ENCODE measurements around the gene ATRX.

GRCh38 chrX:77603635-77604336 is 182.2 kb downstream of the ATRX start:
- TF ChIP-seq CTCF (IDR thresholded peaks at IDR 0.05 in 2 of 3, conservative IDR thresholded peaks at IDR 0.05 in 1 of 3; ENCODE audit: control insufficient read depth in 2 of 3, extremely low read depth in 1 of 3, insufficient read depth in 1 of 3, low read depth in 3 of 3, low read length in 3 of 3) (no peak), EZH2 (IDR thresholded peaks at IDR 0.05; ENCODE audit: borderline replicate concordance, control insufficient read depth, low read depth, low read length) (no peak), SREBF2 (IDR thresholded peaks at IDR 0.05; ENCODE audit: low read length) (no peak), POLR2A (IDR thresholded peaks at IDR 0.05; ENCODE audit: low read depth, low read length) (no peak), ZNF207 (IDR thresholded peaks at IDR 0.05; ENCODE audit: borderline replicate concordance) (no peak), ZSCAN29 (IDR thresholded peaks at IDR 0.05) (no peak), RCOR1 (conservative IDR thresholded peaks at IDR 0.05; ENCODE audit: low read depth, low read length) (no peak)
- TF ChIP-seq, protein P1, sequence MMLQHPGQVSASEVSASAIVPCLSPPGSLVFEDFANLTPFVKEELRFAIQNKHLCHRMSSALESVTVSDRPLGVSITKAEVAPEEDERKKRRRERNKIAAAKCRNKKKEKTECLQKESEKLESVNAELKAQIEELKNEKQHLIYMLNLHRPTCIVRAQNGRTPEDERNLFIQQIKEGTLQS (IDR thresholded peaks at IDR 0.05; ENCODE audit: borderline replicate concordance, extremely low read depth, low read depth, low read length), result no peak
- TF ChIP-seq, protein P2, sequence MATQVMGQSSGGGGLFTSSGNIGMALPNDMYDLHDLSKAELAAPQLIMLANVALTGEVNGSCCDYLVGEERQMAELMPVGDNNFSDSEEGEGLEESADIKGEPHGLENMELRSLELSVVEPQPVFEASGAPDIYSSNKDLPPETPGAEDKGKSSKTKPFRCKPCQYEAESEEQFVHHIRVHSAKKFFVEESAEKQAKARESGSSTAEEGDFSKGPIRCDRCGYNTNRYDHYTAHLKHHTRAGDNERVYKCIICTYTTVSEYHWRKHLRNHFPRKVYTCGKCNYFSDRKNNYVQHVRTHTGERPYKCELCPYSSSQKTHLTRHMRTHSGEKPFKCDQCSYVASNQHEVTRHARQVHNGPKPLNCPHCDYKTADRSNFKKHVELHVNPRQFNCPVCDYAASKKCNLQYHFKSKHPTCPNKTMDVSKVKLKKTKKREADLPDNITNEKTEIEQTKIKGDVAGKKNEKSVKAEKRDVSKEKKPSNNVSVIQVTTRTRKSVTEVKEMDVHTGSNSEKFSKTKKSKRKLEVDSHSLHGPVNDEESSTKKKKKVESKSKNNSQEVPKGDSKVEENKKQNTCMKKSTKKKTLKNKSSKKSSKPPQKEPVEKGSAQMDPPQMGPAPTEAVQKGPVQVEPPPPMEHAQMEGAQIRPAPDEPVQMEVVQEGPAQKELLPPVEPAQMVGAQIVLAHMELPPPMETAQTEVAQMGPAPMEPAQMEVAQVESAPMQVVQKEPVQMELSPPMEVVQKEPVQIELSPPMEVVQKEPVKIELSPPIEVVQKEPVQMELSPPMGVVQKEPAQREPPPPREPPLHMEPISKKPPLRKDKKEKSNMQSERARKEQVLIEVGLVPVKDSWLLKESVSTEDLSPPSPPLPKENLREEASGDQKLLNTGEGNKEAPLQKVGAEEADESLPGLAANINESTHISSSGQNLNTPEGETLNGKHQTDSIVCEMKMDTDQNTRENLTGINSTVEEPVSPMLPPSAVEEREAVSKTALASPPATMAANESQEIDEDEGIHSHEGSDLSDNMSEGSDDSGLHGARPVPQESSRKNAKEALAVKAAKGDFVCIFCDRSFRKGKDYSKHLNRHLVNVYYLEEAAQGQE (IDR thresholded peaks at IDR 0.05; ENCODE audit: low read depth, low read length), result no peak
